ENCODE measurements around the gene MIS12.

MIS12 gene

GRCh38 chr17:5540321-5540720, 54.0 kb downstream of the MIS12 start:
- H3K27ac Mint-ChIP-seq = no peak overlapping the region
- H3K9me3 Mint-ChIP-seq = no peaks in the 10 kb centered on the region
- no peaks in the 10 kb centered on the region for H3K27me3 Mint-ChIP-seq (ENCODE audit: low read depth)
- H3K4me3 Mint-ChIP-seq = no peak overlapping the region
- no peaks in the 10 kb centered on the region for H3K4me1 Mint-ChIP-seq
- TF ChIP-seq CTCF (IDR thresholded peaks at IDR 0.05; ENCODE audit: unreplicated experiment in 3 of 3) = no peak
- no peaks in the 10 kb centered on the region for H3K36me3 Mint-ChIP-seq (ENCODE audit: low read depth)
